OCI-M2 (cell line): Measurements from ENCODE around the gene OPRM1.

Experiments
- DNase-seq: peaks from one replicate; lab custom pipeline; 2025; ENCODE audit not compliant: unreplicated experiment; lab: John Stamatoyannopoulos, UW

The OPRM1 gene

DNA sequence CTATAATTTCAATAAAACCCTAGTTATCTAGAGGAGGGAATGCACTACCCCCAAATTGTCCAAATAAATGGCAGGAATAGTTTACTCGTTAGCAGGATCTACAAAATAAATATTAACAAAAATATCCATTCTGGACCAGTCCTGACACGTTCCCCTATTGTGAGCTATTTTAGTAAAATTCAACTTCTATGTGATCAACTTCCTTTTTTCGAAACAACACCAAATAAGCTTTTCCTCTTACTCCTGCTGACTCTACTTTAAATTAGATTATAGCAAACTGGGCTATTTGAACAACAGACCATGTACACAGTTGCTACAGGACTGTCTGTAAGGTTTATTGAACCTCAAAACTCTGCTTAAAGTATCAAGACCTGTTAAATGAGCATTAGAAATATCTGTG, 163.3 kb downstream of the OPRM1 start:
- no peak for DNase-seq

DNA sequence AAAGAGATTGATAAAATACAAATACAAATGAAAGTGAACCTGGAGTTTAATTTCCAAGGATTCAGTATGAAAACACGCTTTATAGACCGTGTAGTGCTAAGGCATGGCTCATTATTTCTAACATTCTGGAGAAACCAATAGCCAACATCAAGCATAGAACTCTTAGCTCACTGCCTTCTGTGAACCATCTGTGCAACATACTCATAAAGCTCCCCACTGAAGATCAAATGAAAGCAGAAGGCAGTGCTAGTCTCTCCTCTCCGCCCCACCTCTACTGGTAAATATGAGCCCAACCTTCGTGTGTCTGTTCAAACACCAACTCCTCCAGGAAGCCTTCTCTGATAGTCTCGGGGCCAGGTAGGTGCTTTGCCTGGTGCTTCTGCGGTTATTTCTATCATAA, 163.9 kb downstream of the OPRM1 start:
- DNase-seq: no peak

GRCh38 chr6:154206141-154206540, 167.1 kb downstream of the OPRM1 start:
- DNase-seq: no peak

- DNase-seq: no peak
Observed at GRCh38 chr6:154206996-154207395, 168.0 kb downstream of the OPRM1 start.

GRCh38 chr6:154209555-154209954, 170.5 kb downstream of the OPRM1 start:
- no peak for DNase-seq

DNA sequence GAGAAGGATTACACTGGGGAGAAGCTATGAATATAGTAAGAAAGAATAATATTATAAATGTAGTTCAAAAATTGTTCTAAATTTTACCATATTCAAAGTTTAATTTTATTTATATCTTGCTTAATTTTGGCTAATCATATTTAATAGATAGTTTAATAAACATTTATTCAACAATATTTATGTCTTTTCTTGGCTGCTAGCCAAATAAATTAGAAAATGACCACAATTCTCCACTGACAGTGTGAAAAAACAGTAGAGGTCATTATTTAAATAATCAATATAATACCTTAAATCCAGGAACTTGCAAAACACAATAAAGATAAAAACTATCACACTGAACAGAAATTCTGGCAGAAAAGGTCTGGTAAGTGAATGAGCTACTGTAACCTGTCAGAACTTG, 171.6 kb downstream of the OPRM1 start:
- DNase-seq: no peak

DNA sequence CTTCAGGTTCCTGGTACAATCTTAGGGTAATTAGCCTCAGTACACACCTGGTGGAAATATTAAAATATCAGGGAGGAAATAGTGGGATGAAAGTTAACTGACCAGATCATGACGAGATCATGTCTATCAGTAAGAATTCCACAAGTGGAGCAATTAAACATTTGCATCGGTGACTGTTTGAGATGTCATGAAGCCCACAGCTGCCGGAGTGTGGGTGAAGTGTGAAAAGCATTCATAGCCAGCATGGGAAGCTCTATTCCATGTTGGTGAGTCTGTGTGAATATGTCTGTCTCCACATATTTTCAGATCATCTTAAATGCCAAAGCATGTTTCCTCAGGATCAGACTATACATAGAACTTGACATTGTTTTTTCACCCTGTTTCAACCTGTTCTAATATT, 174.7 kb downstream of the OPRM1 start:
- DNase-seq: no peak

- no peak for DNase-seq
Observed at GRCh38 chr6:154218301-154218700, 179.3 kb downstream of the OPRM1 start.

GRCh38 chr6:154218787-154219186, 179.7 kb downstream of the OPRM1 start:
- no peak for DNase-seq

GRCh38 chr6:154219250-154219649, 180.2 kb downstream of the OPRM1 start:
- no peak for DNase-seq

GRCh38 chr6:154222716-154223115, 183.7 kb downstream of the OPRM1 start:
- DNase-seq: no peak

GRCh38 chr6:154223296-154223695, 184.3 kb downstream of the OPRM1 start:
- no peak for DNase-seq

GRCh38 chr6:154226461-154226860, 187.4 kb downstream of the OPRM1 start:
- no peak for DNase-seq

- DNase-seq: no peak
Observed at GRCh38 chr6:154227862-154228520, 189.0 kb downstream of the OPRM1 start.

GRCh38 chr6:154228521-154228905, 189.5 kb downstream of the OPRM1 start:
- DNase-seq: no peak

DNA sequence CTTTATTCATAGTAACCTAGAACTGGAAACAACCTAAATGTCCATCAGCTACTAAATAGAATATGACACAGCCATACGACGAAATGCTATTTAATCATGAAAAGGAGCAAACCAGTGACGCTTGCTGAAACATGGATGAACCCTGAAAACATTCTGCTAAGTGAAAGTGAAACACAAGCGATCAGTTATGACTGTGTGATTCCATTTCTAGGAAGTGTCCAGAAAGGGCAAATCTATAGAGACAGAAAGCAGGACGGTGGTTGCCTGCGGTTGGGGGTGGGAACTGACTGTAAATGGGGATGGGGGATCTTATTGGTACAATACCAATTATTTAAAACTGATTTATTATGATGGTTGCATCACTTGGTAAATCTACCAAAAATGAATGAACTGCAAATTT, 190.7 kb downstream of the OPRM1 start:
- no peak for DNase-seq

GRCh38 chr6:154230393-154230792, 191.4 kb downstream of the OPRM1 start:
- DNase-seq: no peak

- DNase-seq: no peak
Observed at GRCh38 chr6:154230910-154231595, 192.0 kb downstream of the OPRM1 start.

GRCh38 chr6:154232013-154232910, 193.2 kb downstream of the OPRM1 start:
- no peak for DNase-seq

DNA sequence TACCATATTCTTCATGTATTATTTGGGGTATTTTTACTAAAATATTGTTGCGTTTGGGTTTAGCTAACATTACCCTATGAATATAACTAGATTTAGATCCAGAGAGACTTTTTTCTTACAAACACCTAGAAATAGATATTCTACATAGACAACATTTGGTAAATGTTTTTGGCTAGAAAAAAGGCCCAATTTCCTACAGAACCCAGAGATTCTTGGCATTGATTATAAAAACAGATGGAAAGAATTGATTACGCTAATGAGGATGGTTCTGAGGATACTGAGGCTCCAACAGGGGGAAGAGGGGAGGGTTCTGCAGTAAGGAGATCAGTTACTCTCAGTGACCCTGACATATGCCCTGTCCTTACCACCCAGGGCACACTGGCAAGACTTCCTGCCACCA, 194.3 kb downstream of the OPRM1 start:
- DNase-seq: no peak

GRCh38 chr6:154234019-154234772, 195.2 kb downstream of the OPRM1 start:
- no peak for DNase-seq
